Liver (tissue), 9 donors: Measurements from ENCODE around the gene MDM4. TPM values are rescaled to one million over a fixed set of nuclear protein-coding genes. Genes with fewer than 3 reads are reported as not detected.

Experiments
- DNase-seq: peaks from one replicate; pipeline ENCODE4 v3.0.0-alpha.2; 2017; ENCODE audit warnings: low spot score
- H3K27ac ChIP-seq, 2 donors: one replicate each; pipeline ENCODE4 v1.7.0; 2013; ENCODE audit warnings: inconsistent platforms in 2 of 2, low read length in 2 of 2, control low read depth in 1 of 2, low read depth in 1 of 2, mild to moderate bottlenecking in 1 of 2
- H3K27me3 ChIP-seq, 4 donors: one replicate each; pipeline versions ENCODE4 v1.6.1 to v1.7.0; 2013; ENCODE audit warnings: low read length in 3 of 4, inconsistent platforms in 1 of 4, mild to moderate bottlenecking in 1 of 4, moderate library complexity in 1 of 4; ENCODE audit not compliant: control insufficient read depth in 4 of 4, insufficient read depth in 4 of 4
- H3K36me3 ChIP-seq, 4 donors: one replicate each; pipeline versions ENCODE4 v1.6.1 to v1.7.0; 2013; ENCODE audit warnings: low read length in 3 of 4, mild to moderate bottlenecking in 3 of 4, low read depth in 1 of 4, moderate library complexity in 1 of 4; ENCODE audit not compliant: control insufficient read depth in 4 of 4, insufficient read depth in 3 of 4
- H3K4me1 ChIP-seq, 4 donors: one replicate each; pipeline versions ENCODE4 v1.6.1 to v1.7.0; 2013; ENCODE audit warnings: low read length in 3 of 4, mild to moderate bottlenecking in 3 of 4, moderate library complexity in 1 of 4; ENCODE audit not compliant: control insufficient read depth in 4 of 4, insufficient read depth in 4 of 4
- H3K4me3 ChIP-seq, 3 donors: one replicate each; pipeline versions ENCODE4 v1.6.1 to v1.7.0; 2013; ENCODE audit warnings: low read length in 3 of 3, control low read depth in 1 of 3, low read depth in 1 of 3, mild to moderate bottlenecking in 1 of 3
- H3K9ac ChIP-seq, 2 donors: one replicate each; pipeline ENCODE4 v1.7.0; 2013; ENCODE audit warnings: low read length in 2 of 2, mild to moderate bottlenecking in 2 of 2, moderate library complexity in 2 of 2, control low read depth in 1 of 2, low read depth in 1 of 2
- H3K9me3 ChIP-seq, 4 donors: one replicate each; pipeline versions ENCODE4 v1.6.1 to v1.7.0; 2013; ENCODE audit warnings: low read length in 3 of 4; ENCODE audit not compliant: control insufficient read depth in 4 of 4
- EGR1 ChIP-seq, 2 donors: IDR thresholded peaks; 2 replicates each; pipeline ENCODE4 v1.6.1; 2016 to 2018; ENCODE audit warnings: antibody characterized with exemption in 2 of 2, low read depth in 2 of 2
- FOXA1 ChIP-seq: IDR thresholded peaks from 2 replicates; pipeline ENCODE4 v1.6.1; 2016; ENCODE audit warnings: antibody characterized with exemption
- FOXA2 ChIP-seq: IDR thresholded peaks from 2 replicates; pipeline ENCODE4 v1.6.1; 2016; ENCODE audit warnings: antibody characterized with exemption
- GABPA ChIP-seq, 2 donors: IDR thresholded peaks in 1 of 2; conservative IDR thresholded peaks in 1 of 2; 2 replicates each; pipeline ENCODE4 v1.6.1; 2016; ENCODE audit warnings: antibody characterized with exemption in 2 of 2, mild to moderate bottlenecking in 1 of 2, moderate library complexity in 1 of 2
- HNF4A ChIP-seq, 2 donors: conservative IDR thresholded peaks; 2 replicates each; pipeline ENCODE4 v1.6.1; 2016; ENCODE audit warnings: antibody characterized with exemption in 2 of 2, mild to moderate bottlenecking in 2 of 2
- HNF4G ChIP-seq: IDR thresholded peaks from 2 replicates; pipeline ENCODE4 v1.6.1; 2016; ENCODE audit warnings: antibody characterized with exemption
- JUND ChIP-seq, 2 donors: IDR thresholded peaks; 2 replicates each; pipeline ENCODE4 v1.6.1; 2016; ENCODE audit warnings: antibody characterized with exemption in 2 of 2
- NR2F2 ChIP-seq: IDR thresholded peaks from 2 replicates; pipeline ENCODE4 v1.6.1; 2016; ENCODE audit warnings: antibody characterized with exemption
- RAD21 ChIP-seq, 2 donors: IDR thresholded peaks; 2 replicates each; pipeline ENCODE4 v1.6.1; 2016; ENCODE audit warnings: antibody characterized with exemption in 2 of 2, mild to moderate bottlenecking in 2 of 2
- RXRA ChIP-seq, 2 donors: IDR thresholded peaks; 2 replicates each; pipeline ENCODE4 v1.6.1; 2017 to 2018; ENCODE audit warnings: antibody characterized with exemption in 2 of 2, mild to moderate bottlenecking in 1 of 2
- SP1 ChIP-seq: IDR thresholded peaks from 2 replicates; pipeline ENCODE4 v1.6.1; 2018; ENCODE audit warnings: antibody characterized with exemption, mild to moderate bottlenecking
- TAF1 ChIP-seq: conservative IDR thresholded peaks from 2 replicates; pipeline ENCODE4 v1.6.1; 2016; ENCODE audit warnings: antibody characterized with exemption, mild to moderate bottlenecking
- YY1 ChIP-seq: IDR thresholded peaks from 2 replicates; pipeline ENCODE4 v1.6.1; 2016; ENCODE audit warnings: antibody characterized with exemption, mild to moderate bottlenecking
- WGBS: extraction: QIAGEN DNeasy Blood & Tissue Kit; methylation state at CpG from one replicate; pipeline ENCODE4 v1.1.7; 2013; 5-methylcytosine and 5-hydroxymethylcytosine counted together
- polyA plus RNA-seq, 2 donors: library from polyadenylated mRNA; stranded (reverse) in 1 of 2; unstranded in 1 of 2; fragments of 200-250 nt in 1 of 2; fragments of >200 nt in 1 of 2; fragmentation: Nextera tagmentation in 1 of 2; extraction: Ambion mirVana in 1 of 2; gene quantifications; one replicate each; pipeline versions ENCODE4 v1.2.1 to v1.2.3, GENCODE V29; 2013 to 2015
- total RNA-seq, 2 donors: library from RNA; depleted of rRNA; stranded (reverse); fragments of >200 nt; gene quantifications; one replicate each; pipeline ENCODE4 v1.2.3, GENCODE V29; 2014
- TF ChIP-seq, protein P1 (sequence below): IDR thresholded peaks from 2 replicates; pipeline ENCODE4 v1.6.1; 2016; ENCODE audit warnings: antibody characterized with exemption
- TF ChIP-seq, protein P2 (sequence below): IDR thresholded peaks from 2 replicates; pipeline ENCODE4 v1.6.1; 2016; ENCODE audit warnings: antibody characterized with exemption
- TF ChIP-seq, protein P3 (sequence below): IDR thresholded peaks from 2 replicates; pipeline ENCODE4 v1.6.1; 2016; ENCODE audit warnings: antibody characterized with exemption, mild to moderate bottlenecking
- TF ChIP-seq, protein P4 (sequence below): IDR thresholded peaks from 2 replicates; pipeline ENCODE4 v1.6.1; 2016; ENCODE audit warnings: antibody characterized with exemption
- donor health status: healthy.
- donor health status: healthy.
- donor health status: healthy.
- donor health status: healthy.
- donor health status: healthy.

Gene MDM4
- total and polyA plus RNA-seq, 4 donors, result 1.4 to 56.5 (median 21.6) TPM

DNA sequence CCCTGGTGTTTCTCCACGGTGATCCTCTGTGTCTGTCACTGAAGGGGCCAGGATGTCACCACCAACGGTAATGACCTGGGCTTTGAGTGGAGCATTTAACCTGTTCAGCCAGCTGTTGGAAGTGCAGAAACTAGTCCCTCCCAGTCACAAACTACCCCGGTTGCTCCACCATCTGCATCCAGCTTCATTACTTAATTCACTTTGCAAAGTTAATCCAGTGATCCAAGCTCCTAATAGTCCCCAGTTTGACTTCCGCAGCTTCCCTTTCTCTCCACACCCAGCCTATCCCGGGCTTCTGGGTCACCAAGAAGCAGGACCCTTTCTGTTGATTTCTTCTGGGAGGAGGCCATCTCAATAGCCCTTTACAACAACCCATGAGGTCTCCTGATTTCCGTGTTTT, 63.5 kb downstream of the MDM4 start:
- Histone ChIP-seq H3K4me3 (no peak overlapping the region), H3K9ac (no peak overlapping the region), H3K4me1 (no peaks in the 10 kb centered on the region), H3K9me3 (no peaks in the 10 kb centered on the region), H3K27ac (no peak overlapping the region), H3K27me3 (no peaks in the 10 kb centered on the region), H3K36me3 (no peaks in the 10 kb centered on the region)
- WGBS, result 92% methylated on average over 6 of the region's 6 CpGs
- TF ChIP-seq NR2F2 (no peak), EGR1 (IDR thresholded peaks at IDR 0.05; ENCODE audit: low read depth in 2 of 2) (no peak), HNF4A (conservative IDR thresholded peaks at IDR 0.05) (no peak), SP1 (no peak), TAF1 (no peak), RAD21 (IDR thresholded peaks at IDR 0.05) (no peak)
- TF ChIP-seq, protein P1, sequence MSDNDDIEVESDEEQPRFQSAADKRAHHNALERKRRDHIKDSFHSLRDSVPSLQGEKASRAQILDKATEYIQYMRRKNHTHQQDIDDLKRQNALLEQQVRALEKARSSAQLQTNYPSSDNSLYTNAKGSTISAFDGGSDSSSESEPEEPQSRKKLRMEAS, result no peak
- TF ChIP-seq, protein P2, sequence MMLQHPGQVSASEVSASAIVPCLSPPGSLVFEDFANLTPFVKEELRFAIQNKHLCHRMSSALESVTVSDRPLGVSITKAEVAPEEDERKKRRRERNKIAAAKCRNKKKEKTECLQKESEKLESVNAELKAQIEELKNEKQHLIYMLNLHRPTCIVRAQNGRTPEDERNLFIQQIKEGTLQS, result no peak
- TF ChIP-seq, protein P3, sequence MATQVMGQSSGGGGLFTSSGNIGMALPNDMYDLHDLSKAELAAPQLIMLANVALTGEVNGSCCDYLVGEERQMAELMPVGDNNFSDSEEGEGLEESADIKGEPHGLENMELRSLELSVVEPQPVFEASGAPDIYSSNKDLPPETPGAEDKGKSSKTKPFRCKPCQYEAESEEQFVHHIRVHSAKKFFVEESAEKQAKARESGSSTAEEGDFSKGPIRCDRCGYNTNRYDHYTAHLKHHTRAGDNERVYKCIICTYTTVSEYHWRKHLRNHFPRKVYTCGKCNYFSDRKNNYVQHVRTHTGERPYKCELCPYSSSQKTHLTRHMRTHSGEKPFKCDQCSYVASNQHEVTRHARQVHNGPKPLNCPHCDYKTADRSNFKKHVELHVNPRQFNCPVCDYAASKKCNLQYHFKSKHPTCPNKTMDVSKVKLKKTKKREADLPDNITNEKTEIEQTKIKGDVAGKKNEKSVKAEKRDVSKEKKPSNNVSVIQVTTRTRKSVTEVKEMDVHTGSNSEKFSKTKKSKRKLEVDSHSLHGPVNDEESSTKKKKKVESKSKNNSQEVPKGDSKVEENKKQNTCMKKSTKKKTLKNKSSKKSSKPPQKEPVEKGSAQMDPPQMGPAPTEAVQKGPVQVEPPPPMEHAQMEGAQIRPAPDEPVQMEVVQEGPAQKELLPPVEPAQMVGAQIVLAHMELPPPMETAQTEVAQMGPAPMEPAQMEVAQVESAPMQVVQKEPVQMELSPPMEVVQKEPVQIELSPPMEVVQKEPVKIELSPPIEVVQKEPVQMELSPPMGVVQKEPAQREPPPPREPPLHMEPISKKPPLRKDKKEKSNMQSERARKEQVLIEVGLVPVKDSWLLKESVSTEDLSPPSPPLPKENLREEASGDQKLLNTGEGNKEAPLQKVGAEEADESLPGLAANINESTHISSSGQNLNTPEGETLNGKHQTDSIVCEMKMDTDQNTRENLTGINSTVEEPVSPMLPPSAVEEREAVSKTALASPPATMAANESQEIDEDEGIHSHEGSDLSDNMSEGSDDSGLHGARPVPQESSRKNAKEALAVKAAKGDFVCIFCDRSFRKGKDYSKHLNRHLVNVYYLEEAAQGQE, result no peak
- no peak for DNase-seq

DNA sequence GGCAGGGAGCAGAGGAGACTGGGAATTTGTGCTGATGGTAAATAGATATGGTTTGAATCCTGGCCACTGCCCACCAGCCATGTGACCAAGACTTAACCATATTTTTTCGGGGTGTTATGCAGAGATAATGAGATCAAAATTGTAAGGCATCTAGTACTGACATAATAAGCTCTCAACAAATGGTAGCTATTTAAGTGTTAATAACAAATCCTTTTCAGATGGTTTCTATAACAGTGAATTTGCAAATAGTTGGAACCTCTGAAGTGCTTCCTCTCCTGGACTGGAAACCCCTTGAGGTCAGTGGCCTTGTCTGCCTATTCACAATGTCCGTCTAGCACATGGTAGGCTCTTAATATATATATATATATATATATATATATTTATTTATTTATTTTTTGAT, 64.7 kb downstream of the MDM4 start:
- no peak overlapping the region for H3K9ac ChIP-seq
- H3K9me3 ChIP-seq, result no peaks in the 10 kb centered on the region
- DNase-seq, result no peak
- WGBS, result 94% methylated on average over 2 of the region's 2 CpGs
- no peaks in the 10 kb centered on the region for H3K4me1 ChIP-seq
- no peaks in the 10 kb centered on the region for H3K27me3 ChIP-seq
- no peaks in the 10 kb centered on the region for H3K36me3 ChIP-seq
- H3K4me3 ChIP-seq, result no peak overlapping the region
- no peak overlapping the region for H3K27ac ChIP-seq
- TF ChIP-seq RXRA (IDR thresholded peaks at IDR 0.05) (no peak), JUND (IDR thresholded peaks at IDR 0.05) (no peak), FOXA2 (no peak), HNF4G (no peak), EGR1 (IDR thresholded peaks at IDR 0.05; ENCODE audit: low read depth in 2 of 2) (no peak), RAD21 (IDR thresholded peaks at IDR 0.05) (no peak), NR2F2 (no peak), YY1 (no peak), FOXA1 (no peak), SP1 (no peak), TAF1 (no peak), GABPA (IDR thresholded peaks at IDR 0.05 in 1 of 2, conservative IDR thresholded peaks at IDR 0.05 in 1 of 2) (no peak)
- TF ChIP-seq, protein P1, result no peak
- TF ChIP-seq, protein P4, sequence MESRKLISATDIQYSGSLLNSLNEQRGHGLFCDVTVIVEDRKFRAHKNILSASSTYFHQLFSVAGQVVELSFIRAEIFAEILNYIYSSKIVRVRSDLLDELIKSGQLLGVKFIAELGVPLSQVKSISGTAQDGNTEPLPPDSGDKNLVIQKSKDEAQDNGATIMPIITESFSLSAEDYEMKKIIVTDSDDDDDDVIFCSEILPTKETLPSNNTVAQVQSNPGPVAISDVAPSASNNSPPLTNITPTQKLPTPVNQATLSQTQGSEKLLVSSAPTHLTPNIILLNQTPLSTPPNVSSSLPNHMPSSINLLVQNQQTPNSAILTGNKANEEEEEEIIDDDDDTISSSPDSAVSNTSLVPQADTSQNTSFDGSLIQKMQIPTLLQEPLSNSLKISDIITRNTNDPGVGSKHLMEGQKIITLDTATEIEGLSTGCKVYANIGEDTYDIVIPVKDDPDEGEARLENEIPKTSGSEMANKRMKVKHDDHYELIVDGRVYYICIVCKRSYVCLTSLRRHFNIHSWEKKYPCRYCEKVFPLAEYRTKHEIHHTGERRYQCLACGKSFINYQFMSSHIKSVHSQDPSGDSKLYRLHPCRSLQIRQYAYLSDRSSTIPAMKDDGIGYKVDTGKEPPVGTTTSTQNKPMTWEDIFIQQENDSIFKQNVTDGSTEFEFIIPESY, result no peak
- TF ChIP-seq, protein P3, result no peak
